BLaER1 (cell line): ENCODE measurements around the gene TRAPPC14.
"Not testable (repeated sequence)": the region's sequence is repeated elsewhere in the genome, so short reads cannot be mapped to it uniquely, and the experiment has no call there.

Experiments
- H3K27ac ChIP-seq: shearing (Covaris generic); formaldehyde crosslinking; 2 replicates; pipeline ENCODE4 v1.8.1; 2022
- H3K27me3 ChIP-seq: shearing (Covaris generic); formaldehyde crosslinking; 2 replicates; pipeline ENCODE4 v1.8.1; 2022
- H3K36me3 ChIP-seq: shearing (Covaris generic); formaldehyde crosslinking; 2 replicates; pipeline ENCODE4 v1.8.1; 2022
- H3K4me1 ChIP-seq: shearing (Covaris generic); formaldehyde crosslinking; 2 replicates; pipeline ENCODE4 v1.8.1; 2022
- H3K4me2 ChIP-seq: shearing (Covaris generic); formaldehyde crosslinking; 2 replicates; pipeline ENCODE4 v1.8.1; 2022
- H3K4me3 ChIP-seq: shearing (Covaris generic); formaldehyde crosslinking; 2 replicates; pipeline ENCODE4 v1.8.1; 2022
- H3K9ac ChIP-seq: shearing (Covaris generic); formaldehyde crosslinking; 2 replicates; pipeline ENCODE4 v1.8.1; 2022
- H3K9me3 ChIP-seq: shearing (Covaris generic); formaldehyde crosslinking; 2 replicates; pipeline ENCODE4 v1.8.1; 2022
- H4K20me1 ChIP-seq: shearing (Covaris generic); formaldehyde crosslinking; 2 replicates; pipeline ENCODE4 v1.8.1; 2022
- Cebpa-rat ChIP-seq: shearing (Covaris generic); IDR thresholded peaks from 2 replicates; pipeline ENCODE4 v1.8.1; 2022

The TRAPPC14 gene

GRCh38 chr7:100141555-100141949, 17.0 kb downstream of the TRAPPC14 start:
- Histone ChIP-seq H3K4me1 (peaks cover 19% of the 10 kb centered on the region), H4K20me1 (no peaks in the 10 kb centered on the region), H3K4me2 (peak overlapping the region; percentile 18; the same call in 1 of the 2 replicates), H3K27me3 (no peaks in the 10 kb centered on the region), H3K9me3 (no peaks in the 10 kb centered on the region), H3K27ac (no peak overlapping the region), H3K4me3 (no peak overlapping the region), H3K36me3 (no peaks in the 10 kb centered on the region), H3K9ac (no peak overlapping the region)
- TF ChIP-seq Cebpa-rat = no peak

- TF ChIP-seq Cebpa-rat = no peak
- Histone ChIP-seq H3K9ac (no peak overlapping the region), H4K20me1 (no peaks in the 10 kb centered on the region), H3K4me2 (peak overlapping the region; percentile 59), H3K27me3 (no peaks in the 10 kb centered on the region), H3K4me3 (no peak overlapping the region), H3K4me1 (peaks cover 19% of the 10 kb centered on the region), H3K9me3 (no peaks in the 10 kb centered on the region), H3K36me3 (no peaks in the 10 kb centered on the region), H3K27ac (no peak overlapping the region)
Observed at GRCh38 chr7:100137851-100138760, 20.4 kb downstream of the TRAPPC14 start.

- Histone ChIP-seq H3K9ac (no peak overlapping the region), H3K4me3 (no peak overlapping the region), H3K36me3 (no peaks in the 10 kb centered on the region), H3K27ac (no peak overlapping the region), H3K4me1 (peaks cover 36% of the 10 kb centered on the region), H3K27me3 (peaks cover 20% of the 10 kb centered on the region; the same call in 1 of the 2 replicates), H3K4me2 (peak overlapping the region; percentile 36), H3K9me3 (no peaks in the 10 kb centered on the region), H4K20me1 (no peaks in the 10 kb centered on the region)
- no peak for TF ChIP-seq Cebpa-rat
Observed at GRCh38 chr7:100132697-100133151, 25.8 kb downstream of the TRAPPC14 start.

- no peaks in the 10 kb centered on the region for H3K9me3 ChIP-seq
Observed at GRCh38 chr7:100132126-100132525, 26.4 kb downstream of the TRAPPC14 start.

GRCh38 chr7:100130608-100131453, 27.7 kb downstream of the TRAPPC14 start:
- TF ChIP-seq Cebpa-rat = 0 out of 2 replicates have a peak, but pooled peaks have one; percentile 53
- H3K9me3 ChIP-seq = no peaks in the 10 kb centered on the region
- peaks cover 23% of the 10 kb centered on the region; the same call in 1 of the 2 replicates for H3K27me3 ChIP-seq
- H4K20me1 ChIP-seq = no peaks in the 10 kb centered on the region
- no peak overlapping the region for H3K4me3 ChIP-seq
- peaks cover 41% of the 10 kb centered on the region for H3K4me1 ChIP-seq
- peak overlapping the region; percentile 45 for H3K4me2 ChIP-seq
- no peaks in the 10 kb centered on the region for H3K36me3 ChIP-seq
- no peak overlapping the region for H3K9ac ChIP-seq
- no peak overlapping the region for H3K27ac ChIP-seq

More at GRCh38 chr7:100132126-100132525, 26.4 kb downstream of the TRAPPC14 start:
- Histone ChIP-seq H3K27me3 (peaks cover 23% of the 10 kb centered on the region; the same call in 1 of the 2 replicates), H3K4me1 (peaks cover 35% of the 10 kb centered on the region), H3K9ac (no peak overlapping the region), H3K4me3 (no peak overlapping the region), H3K36me3 (no peaks in the 10 kb centered on the region), H3K27ac (no peak overlapping the region), H4K20me1 (no peaks in the 10 kb centered on the region), H3K4me2 (peak overlapping the region; percentile 36)
- no peak for TF ChIP-seq Cebpa-rat

GRCh38 chr7:100130220-100130607, 28.3 kb downstream of the TRAPPC14 start:
- not testable (repeated sequence) for H3K4me3 ChIP-seq, H3K27ac ChIP-seq, H4K20me1 ChIP-seq, H3K9ac ChIP-seq, H3K36me3 ChIP-seq, H3K9me3 ChIP-seq, H3K4me2 ChIP-seq
- H3K4me1 ChIP-seq = peaks cover 47% of the 10 kb centered on the region
- peaks cover 23% of the 10 kb centered on the region; the same call in 1 of the 2 replicates for H3K27me3 ChIP-seq

DNA sequence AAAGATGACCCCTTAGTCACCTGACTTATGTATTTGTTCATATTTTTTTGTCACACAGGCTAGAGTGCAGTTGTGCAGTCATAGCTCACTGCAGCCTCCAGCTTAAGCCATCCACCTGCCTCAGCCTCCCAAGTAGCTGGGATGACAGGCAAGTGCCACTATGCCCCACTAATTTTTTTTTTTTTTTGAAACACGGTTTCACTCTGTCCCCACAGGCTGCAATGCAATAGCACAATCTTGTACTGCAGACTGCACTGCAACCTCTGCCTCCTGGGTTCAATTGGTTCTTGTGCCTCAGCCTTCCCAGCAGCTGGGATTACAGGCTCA, 29.9 kb downstream of the TRAPPC14 start:
- TF ChIP-seq Cebpa-rat = no peak
- Histone ChIP-seq H3K9me3 (no peaks in the 10 kb centered on the region), H3K4me2 (peak overlapping the region; percentile 95), H3K27me3 (peaks cover 23% of the 10 kb centered on the region; the same call in 1 of the 2 replicates), H3K4me1 (peaks cover 63% of the 10 kb centered on the region), H3K4me3 (no peak overlapping the region), H3K36me3 (peaks cover 16% of the 10 kb centered on the region; the same call in 1 of the 2 replicates), H3K27ac (no peak overlapping the region), H3K9ac (no peak overlapping the region), H4K20me1 (no peaks in the 10 kb centered on the region)

- peaks cover 18% of the 10 kb centered on the region; the same call in 1 of the 2 replicates for H3K36me3 ChIP-seq
- no peaks in the 10 kb centered on the region for H3K9me3 ChIP-seq
- peak overlapping the region; percentile 85 for H3K9ac ChIP-seq
- H3K27me3 ChIP-seq = peaks cover 23% of the 10 kb centered on the region; the same call in 1 of the 2 replicates
- H3K27ac ChIP-seq = peak overlapping the region; percentile 86
- TF ChIP-seq Cebpa-rat = no peak
- no peaks in the 10 kb centered on the region for H4K20me1 ChIP-seq
- peak overlapping the region; percentile 86 for H3K4me3 ChIP-seq
- peak overlapping the region; percentile 95 for H3K4me2 ChIP-seq
- H3K4me1 ChIP-seq = peaks cover 65% of the 10 kb centered on the region
Observed at GRCh38 chr7:100127866-100128636, 30.5 kb downstream of the TRAPPC14 start.
